Mucosa of descending colon (tissue), 3 donors: ENCODE measurements around the gene ZBTB7C. TPM values are rescaled to one million over a fixed set of nuclear protein-coding genes. Genes with fewer than 3 reads are reported as not detected.

ENCODE experiments used
- ATAC-seq: fragments of 200-7000 bp; cut with Tn5 transposase; one replicate; pipeline ENCODE4 v1.9.1; 2020; ENCODE audit warnings: mild to moderate bottlenecking, moderate library complexity
- DNase-seq, 3 donors: peaks; one replicate each; pipeline ENCODE4 v3.0.0-alpha.2; 2020
- H3K36me3 ChIP-seq: fragments of 200-600 bp; one replicate; pipeline ENCODE4 v1.8.0; 2021; ENCODE audit warnings: low read depth, mild to moderate bottlenecking
- H3K4me1 ChIP-seq: fragments of 200-600 bp; one replicate; pipeline ENCODE4 v1.8.0; 2021; ENCODE audit warnings: low read depth, mild to moderate bottlenecking
- H3K4me3 ChIP-seq: fragments of 200-600 bp; one replicate; pipeline ENCODE4 v1.8.0; 2021; ENCODE audit warnings: mild to moderate bottlenecking
- H3K9me3 ChIP-seq: fragments of 200-600 bp; one replicate; pipeline ENCODE4 v1.8.0; 2021; ENCODE audit warnings: mild to moderate bottlenecking
- CTCF ChIP-seq: fragments of 200-600 bp; IDR thresholded peaks from one replicate; pipeline ENCODE4 v1.8.0; 2022; ENCODE audit warnings: antibody characterized with exemption, mild to moderate bottlenecking
- intact Hi-C, 2 donors: fragments of 100-400 bp; cut with DNase I in 1 of 2; cut with micrococcal nuclease in 1 of 2; formaldehyde crosslinking; loops; one replicate each; pipeline versions ENCODE4 v1.11.0 to v1.11.1; 2022; cut with DNase I, micrococcal nuclease
- total RNA-seq, 3 donors: library from RNA; stranded (reverse); fragmentation: NEBNext Ultra II Directional in 2 of 3; extraction: Animal tissue kit (Norgen Biotek cat#: 25700) in 2 of 3; gene quantifications; one replicate each; pipeline versions ENCODE4 v1.2.1 to v1.2.4, GENCODE V29; 2021 to 2023
- donor health status: DM: no; HTN: no; CAD: no; lungs with moderate emphysema.
- donor health status: DM: no; HTN: no; CAD: no.
- donor health status: DM: no; HTN: yes; CAD: no.

ZBTB7C gene
- total RNA-seq, 3 donors from 2014 or later, result 20.8 to 56.6 (median 38.2) TPM

GRCh38 chr18:48022531-48023329 is 386.5 kb downstream of the ZBTB7C start:
- Histone ChIP-seq H3K4me3 (no peak overlapping the region), H3K36me3 (no peaks in the 10 kb centered on the region), H3K4me1 (no peaks in the 10 kb centered on the region), H3K9me3 (no peaks in the 10 kb centered on the region)
- no peak for TF ChIP-seq CTCF
- peak; percentile 73 for ATAC-seq
- intact Hi-C loops, result loop anchor here (5.0 to 10.0 kb wide), 3 partner anchors 248 to 422 kb away; no protein-coding TSS in a partner anchor
- peak in 1 of 3 donors; percentile 49 for DNase-seq

GRCh38 chr18:48022021-48022420 is 387.2 kb downstream of the ZBTB7C start:
- no peak for ATAC-seq
- intact Hi-C loops, result loop anchor here (5.0 to 10.0 kb wide), 3 partner anchors 247 to 423 kb away; no protein-coding TSS in a partner anchor
- no peak for DNase-seq

GRCh38 chr18:48021273-48021914 is 387.8 kb downstream of the ZBTB7C start:
- Histone ChIP-seq H3K4me3 (no peak overlapping the region), H3K9me3 (no peaks in the 10 kb centered on the region), H3K4me1 (no peaks in the 10 kb centered on the region), H3K36me3 (no peaks in the 10 kb centered on the region)
- TF ChIP-seq CTCF, result no peak
- DNase-seq (no peak), ATAC-seq (no peak)
- intact Hi-C loops, result loop anchor here (5.0 to 10.0 kb wide), 3 partner anchors 247 to 423 kb away; no protein-coding TSS in a partner anchor

More at GRCh38 chr18:48022021-48022420, 387.2 kb downstream of the ZBTB7C start:
- no peak overlapping the region for H3K4me3 ChIP-seq
- no peaks in the 10 kb centered on the region for H3K4me1 ChIP-seq
- no peaks in the 10 kb centered on the region for H3K36me3 ChIP-seq
- TF ChIP-seq CTCF, result no peak
- no peaks in the 10 kb centered on the region for H3K9me3 ChIP-seq

- TF ChIP-seq CTCF, result no peak
- H3K4me1 ChIP-seq, result no peaks in the 10 kb centered on the region
- no peaks in the 10 kb centered on the region for H3K9me3 ChIP-seq
- DNase-seq (no peak), ATAC-seq (no peak)
- intact Hi-C loops, result loop anchor here (5.0 to 10.0 kb wide), 3 partner anchors 246 to 424 kb away; no protein-coding TSS in a partner anchor
- H3K4me3 ChIP-seq, result no peak overlapping the region
- H3K36me3 ChIP-seq, result no peaks in the 10 kb centered on the region
Observed at GRCh38 chr18:48020337-48021250, 388.6 kb downstream of the ZBTB7C start.
